ENCODE measurements around the gene CLDND1.

DNA sequence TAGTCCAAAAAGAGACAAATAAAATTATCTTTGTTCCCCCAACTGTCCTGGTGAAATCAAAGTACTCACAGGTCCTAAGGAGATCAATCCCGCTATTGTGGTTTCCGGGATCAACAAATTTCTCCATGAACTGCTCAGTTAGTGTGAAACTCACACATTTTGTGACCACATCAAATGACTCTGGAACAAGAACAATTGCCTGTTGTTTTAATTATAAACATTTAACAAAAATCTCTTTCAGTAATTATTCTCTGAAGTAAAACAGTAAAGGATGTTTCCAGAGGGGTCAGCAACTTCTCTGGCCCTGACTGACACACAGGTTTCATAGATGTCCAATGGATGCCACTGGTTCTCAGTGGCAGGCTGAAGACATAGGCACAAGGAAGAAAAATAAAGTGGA lies 3.9 kb downstream of the CLDND1 start:
- no peak for TF ChIP-seq POLR2A (IDR thresholded peaks at IDR 0.05)
- TF ChIP-seq, protein P1, sequence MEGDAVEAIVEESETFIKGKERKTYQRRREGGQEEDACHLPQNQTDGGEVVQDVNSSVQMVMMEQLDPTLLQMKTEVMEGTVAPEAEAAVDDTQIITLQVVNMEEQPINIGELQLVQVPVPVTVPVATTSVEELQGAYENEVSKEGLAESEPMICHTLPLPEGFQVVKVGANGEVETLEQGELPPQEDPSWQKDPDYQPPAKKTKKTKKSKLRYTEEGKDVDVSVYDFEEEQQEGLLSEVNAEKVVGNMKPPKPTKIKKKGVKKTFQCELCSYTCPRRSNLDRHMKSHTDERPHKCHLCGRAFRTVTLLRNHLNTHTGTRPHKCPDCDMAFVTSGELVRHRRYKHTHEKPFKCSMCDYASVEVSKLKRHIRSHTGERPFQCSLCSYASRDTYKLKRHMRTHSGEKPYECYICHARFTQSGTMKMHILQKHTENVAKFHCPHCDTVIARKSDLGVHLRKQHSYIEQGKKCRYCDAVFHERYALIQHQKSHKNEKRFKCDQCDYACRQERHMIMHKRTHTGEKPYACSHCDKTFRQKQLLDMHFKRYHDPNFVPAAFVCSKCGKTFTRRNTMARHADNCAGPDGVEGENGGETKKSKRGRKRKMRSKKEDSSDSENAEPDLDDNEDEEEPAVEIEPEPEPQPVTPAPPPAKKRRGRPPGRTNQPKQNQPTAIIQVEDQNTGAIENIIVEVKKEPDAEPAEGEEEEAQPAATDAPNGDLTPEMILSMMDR (IDR thresholded peaks at IDR 0.05), result no peak

Measured in testis (tissue), 2 donors.